Spleen (tissue), 7 donors: ENCODE data around the gene CCDC88C.

Experiments
- CTCF ChIP-seq, 11 experiments: fragments of 200-600 bp in 7 of 11; fragments of 450-650 bp in 4 of 11; sonication (generic) in 4 of 11; IDR thresholded peaks in 8 of 11; conservative IDR thresholded peaks in 3 of 11; 1 replicate in 7 of 11; 2 replicates in 4 of 11; pipeline versions ENCODE4 v1.4.0 to v1.8.0; 2016 to 2021; ENCODE audit warnings: antibody characterized with exemption in 11 of 11, inconsistent platforms in 4 of 11, mild to moderate bottlenecking in 1 of 11
- POLR2A ChIP-seq, 3 donors: fragments of 450-650 bp; IDR thresholded peaks; one replicate each; pipeline ENCODE4 v1.5.1; 2017; ENCODE audit warnings: antibody characterized with exemption in 3 of 3, mild to moderate bottlenecking in 1 of 3
- donor health status: DM: no; HTN: no; CAD: no; lungs with moderate emphysema.
- donor health status: DM: no; HTN: no; CAD: no.
- donor health status: DM: no; HTN: no; CAD: no.

GRCh38 chr14:91419451-91419850 is 1.8 kb upstream of the CCDC88C start:
- TF ChIP-seq CTCF (IDR thresholded peaks at IDR 0.05 in 8 of 11, conservative IDR thresholded peaks at IDR 0.05 in 3 of 11) = no peak
- TF ChIP-seq POLR2A (IDR thresholded peaks at IDR 0.05) = no peak
